Measurements from ENCODE around the gene GALNT6.

DNA sequence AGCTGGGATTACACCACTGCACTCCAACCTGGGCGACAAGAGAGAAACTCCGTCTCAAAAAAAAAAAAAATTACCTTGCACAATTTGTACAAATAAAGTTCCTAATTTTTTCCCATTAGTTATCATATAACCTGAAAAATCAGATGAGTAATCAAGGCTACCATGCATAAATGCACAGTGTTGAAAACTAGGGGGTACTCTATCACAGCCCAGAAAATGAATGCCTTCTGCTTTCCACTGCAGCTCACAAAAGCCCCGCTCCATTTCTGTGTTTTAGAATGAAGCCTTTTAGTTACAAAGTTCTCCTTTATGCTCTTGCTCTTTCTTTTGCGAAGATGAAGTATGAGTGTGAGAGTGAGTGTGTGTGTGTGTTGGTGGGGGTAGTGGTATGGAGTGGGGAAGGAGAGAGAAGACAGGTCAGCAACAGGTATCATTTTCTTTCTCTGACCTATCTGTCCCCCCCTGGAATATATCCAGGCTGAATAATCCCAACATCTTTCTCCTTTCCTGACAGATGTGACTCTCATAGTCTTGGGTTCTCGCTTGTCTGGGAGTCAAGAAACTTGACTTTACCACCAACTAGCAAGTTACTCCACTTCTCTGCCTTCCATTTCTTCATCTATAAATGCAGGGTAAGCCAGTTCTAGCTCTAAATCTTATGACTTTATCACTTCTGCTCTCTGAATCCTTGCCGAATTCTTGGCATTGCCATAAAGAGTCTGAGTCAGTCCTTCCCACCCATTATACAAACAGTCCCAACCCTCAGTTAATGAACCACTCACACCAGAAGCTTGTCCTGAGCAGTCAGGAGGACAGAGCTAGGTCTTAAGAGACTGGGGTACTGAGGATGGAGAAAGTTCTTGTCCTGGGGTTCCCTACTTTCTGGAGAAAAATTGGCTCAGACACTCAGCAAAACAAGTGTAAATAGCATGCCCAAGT, 83.3 kb downstream of the GALNT6 start:
- TF ChIP-seq POLR2A (IDR thresholded peaks at IDR 0.05) = no peak
- TF ChIP-seq, protein P1, sequence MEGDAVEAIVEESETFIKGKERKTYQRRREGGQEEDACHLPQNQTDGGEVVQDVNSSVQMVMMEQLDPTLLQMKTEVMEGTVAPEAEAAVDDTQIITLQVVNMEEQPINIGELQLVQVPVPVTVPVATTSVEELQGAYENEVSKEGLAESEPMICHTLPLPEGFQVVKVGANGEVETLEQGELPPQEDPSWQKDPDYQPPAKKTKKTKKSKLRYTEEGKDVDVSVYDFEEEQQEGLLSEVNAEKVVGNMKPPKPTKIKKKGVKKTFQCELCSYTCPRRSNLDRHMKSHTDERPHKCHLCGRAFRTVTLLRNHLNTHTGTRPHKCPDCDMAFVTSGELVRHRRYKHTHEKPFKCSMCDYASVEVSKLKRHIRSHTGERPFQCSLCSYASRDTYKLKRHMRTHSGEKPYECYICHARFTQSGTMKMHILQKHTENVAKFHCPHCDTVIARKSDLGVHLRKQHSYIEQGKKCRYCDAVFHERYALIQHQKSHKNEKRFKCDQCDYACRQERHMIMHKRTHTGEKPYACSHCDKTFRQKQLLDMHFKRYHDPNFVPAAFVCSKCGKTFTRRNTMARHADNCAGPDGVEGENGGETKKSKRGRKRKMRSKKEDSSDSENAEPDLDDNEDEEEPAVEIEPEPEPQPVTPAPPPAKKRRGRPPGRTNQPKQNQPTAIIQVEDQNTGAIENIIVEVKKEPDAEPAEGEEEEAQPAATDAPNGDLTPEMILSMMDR (IDR thresholded peaks at IDR 0.05) = no peak

Measured in testis (tissue), 2 donors.